HG03280 (cell line): ENCODE results near the gene PLCB4.

ENCODE experiments used
- ATAC-seq: cut with Tn5 transposase; IDR thresholded peaks from one replicate; pipeline ENCODE4 v1.9.1; 2021; ENCODE audit warnings: mild to moderate bottlenecking, moderate library complexity; ENCODE audit not compliant: unreplicated experiment

The PLCB4 gene

DNA sequence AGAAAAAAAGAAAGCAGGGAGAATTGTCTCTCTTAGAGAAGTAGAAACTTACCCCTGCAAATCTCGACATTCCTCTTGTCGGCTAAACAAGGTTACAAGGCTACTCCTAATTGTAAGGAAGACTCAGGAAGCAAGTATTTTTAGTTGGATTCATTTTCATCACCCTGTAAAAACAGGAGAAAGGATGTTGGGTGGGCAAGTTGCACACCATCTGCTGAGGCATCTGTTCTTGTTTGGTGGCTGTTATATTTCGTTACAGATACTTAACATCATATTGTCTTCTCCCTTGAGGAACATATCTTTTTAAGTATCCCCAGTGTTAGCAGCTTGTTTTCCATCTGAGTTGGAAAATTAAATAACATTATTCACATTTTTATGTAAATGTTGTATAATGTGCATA, 187.5 kb downstream of the PLCB4 start:
- ATAC-seq: no peak

DNA sequence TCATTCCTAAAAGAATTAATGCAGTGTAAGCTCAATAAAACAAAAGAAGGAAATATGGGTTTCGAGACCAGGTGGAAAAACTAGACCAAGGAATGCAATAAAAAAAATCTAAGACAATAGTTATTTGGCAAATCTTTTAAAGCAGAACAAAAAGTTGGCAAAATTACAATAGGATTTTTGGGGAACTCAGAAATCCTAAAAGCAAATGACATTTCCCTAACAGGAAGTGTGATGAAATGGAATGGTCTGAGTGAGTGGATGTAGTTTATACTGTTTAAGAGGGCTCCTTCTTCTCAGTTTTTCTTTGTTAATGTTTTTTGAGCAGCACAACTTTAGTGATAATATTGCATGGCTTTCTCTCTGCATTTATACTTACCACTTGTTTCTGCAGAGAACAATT, 190.0 kb downstream of the PLCB4 start:
- no peak for ATAC-seq

DNA sequence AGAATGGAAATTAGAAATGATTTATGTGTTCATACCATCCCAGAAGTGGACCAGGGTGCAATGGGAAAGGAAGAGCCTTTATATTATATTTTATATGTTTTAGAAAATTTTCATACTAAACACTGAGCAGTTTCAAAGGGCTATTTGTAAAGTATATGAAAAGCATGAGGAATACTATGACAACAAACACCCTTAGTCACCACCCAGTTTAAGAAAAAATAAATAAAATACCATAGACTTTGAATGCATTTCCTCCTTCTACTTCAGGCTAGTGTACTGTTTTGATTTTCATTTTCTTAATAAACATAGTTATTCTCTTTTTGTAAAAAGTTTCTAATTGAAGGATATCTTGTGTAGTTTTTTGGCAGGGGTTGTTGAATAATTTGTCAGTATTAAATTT, 191.1 kb downstream of the PLCB4 start:
- no peak for ATAC-seq

DNA sequence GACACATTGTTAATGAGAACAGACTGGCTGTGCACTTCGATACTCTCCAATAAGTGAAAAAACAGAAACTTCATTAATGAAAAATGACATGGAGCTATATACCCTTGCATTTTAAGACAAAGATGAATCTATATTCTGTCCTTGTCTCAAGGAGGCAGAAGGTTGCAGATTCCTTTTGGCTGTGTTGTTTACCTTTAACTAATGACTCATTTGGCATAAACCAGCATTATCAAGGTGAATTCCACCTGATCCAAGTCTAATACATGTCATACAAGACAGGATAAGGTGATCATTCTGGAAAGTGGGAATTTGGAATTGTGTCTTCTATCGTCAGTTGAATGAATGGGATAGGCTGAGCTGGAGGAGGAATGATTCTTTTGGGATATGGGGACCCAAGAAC, 192.9 kb downstream of the PLCB4 start:
- no peak for ATAC-seq

DNA sequence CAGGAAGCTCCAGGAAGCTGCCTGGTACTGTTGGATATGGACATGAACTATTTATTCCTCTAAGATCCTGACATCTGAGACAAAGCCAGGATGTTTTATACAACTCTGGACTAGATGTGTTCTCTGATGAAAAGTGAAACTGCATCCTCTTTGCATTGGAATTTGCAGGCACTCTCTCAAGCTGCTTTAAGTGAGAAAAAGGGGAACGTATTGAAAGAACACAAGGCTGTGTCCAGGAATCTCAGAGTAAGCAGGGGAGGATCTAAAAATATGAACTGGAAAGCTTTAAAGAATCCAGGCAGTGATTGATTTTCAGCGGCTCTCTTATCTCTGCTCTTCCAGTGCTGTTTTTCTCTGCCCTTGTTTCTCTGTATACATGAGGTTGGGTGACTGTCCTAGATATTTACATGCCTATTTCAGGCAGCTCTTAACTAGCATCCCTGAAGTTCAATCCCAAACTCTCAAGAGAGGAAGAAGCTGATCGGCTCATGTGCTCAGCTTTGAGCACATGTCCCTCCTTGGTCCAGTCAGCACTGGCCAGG, 193.8 kb downstream of the PLCB4 start:
- ATAC-seq: no peak

- no peak for ATAC-seq
These were observed 200.5 kb downstream of the PLCB4 start for GRCh38 chr20:9269280-9269971.

DNA sequence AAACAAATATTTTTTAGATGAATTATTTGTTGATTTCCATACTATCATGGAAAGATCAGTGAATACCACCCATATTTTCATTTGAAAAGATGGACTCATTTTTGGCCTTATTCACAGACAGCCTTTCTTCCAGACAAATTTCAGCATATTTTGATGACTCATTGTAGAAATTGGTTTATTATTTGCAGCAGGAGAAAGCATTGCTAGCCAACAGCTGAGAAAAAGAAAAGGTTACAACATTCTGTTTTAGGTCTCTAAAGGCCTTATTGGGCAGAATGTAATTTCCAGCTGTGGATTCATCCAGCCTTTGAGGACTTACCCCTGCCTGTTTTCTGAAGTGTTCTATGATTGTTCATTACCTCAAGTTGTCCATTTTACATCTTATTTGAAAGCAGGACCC, 201.9 kb downstream of the PLCB4 start:
- no peak for ATAC-seq

GRCh38 chr20:9276966-9277468, 208.1 kb downstream of the PLCB4 start:
- ATAC-seq: no peak

DNA sequence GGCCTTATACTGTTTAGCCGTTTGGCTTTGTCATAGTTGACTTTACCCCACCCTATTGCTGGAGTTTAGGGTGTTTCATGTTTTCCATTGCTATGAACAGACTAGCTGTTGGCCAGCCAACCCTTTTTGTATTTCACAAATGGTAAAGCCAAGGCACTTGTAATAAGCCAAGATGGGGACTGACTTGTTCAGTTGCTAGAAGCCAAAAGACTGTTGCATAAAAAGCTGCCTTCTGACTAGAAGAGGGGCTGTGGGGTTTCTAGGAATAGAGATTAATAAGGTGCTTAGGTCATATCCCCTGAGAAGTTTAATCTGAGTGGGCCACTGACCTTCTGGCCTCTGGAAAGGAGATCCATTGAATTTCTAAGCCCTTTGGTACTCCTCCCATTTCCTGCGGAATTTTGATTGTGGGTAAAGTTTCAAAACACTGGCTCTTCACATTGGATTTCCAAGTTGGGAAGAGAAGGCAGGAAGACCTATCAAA, 211.1 kb downstream of the PLCB4 start:
- no peak for ATAC-seq

- ATAC-seq: no peak
These were observed 211.8 kb downstream of the PLCB4 start for GRCh38 chr20:9280666-9281065.

DNA sequence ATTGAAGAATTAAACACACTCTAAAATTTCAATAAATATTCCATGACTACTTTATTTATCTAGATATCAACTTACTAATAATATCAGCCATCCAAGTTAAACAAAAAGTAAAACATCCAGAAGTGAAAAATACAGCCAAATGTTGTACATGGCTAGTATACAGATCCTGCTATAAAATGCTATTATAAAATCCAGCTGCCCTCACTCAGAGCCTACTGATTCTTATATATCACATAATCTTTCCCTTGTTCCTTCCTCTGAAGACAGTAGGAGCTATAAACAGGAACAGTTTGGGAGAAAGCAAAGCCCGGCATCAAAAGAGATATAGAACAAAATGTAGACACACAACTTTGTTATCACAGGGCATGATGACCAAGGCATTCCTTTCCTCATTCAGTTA, 212.9 kb downstream of the PLCB4 start:
- ATAC-seq: no peak

DNA sequence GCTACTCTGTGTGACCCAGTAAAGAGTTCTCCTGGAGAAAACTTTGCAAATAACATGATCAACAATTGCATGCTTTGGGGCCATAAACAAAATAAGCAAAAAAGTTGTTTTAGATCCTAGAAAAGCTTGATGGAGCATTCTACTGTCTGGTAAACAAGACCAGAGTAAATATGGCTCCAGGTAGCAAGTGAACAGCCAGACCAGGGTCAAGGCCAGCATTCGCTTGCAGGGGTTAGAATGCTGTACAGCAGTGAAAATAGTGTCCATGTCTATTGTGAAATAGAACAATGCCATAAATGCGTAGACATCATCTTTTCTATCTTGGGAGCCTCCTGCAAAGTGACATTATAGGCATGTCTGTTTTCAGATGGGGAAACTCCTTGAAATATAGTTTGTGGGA, 216.7 kb downstream of the PLCB4 start:
- ATAC-seq: no peak

DNA sequence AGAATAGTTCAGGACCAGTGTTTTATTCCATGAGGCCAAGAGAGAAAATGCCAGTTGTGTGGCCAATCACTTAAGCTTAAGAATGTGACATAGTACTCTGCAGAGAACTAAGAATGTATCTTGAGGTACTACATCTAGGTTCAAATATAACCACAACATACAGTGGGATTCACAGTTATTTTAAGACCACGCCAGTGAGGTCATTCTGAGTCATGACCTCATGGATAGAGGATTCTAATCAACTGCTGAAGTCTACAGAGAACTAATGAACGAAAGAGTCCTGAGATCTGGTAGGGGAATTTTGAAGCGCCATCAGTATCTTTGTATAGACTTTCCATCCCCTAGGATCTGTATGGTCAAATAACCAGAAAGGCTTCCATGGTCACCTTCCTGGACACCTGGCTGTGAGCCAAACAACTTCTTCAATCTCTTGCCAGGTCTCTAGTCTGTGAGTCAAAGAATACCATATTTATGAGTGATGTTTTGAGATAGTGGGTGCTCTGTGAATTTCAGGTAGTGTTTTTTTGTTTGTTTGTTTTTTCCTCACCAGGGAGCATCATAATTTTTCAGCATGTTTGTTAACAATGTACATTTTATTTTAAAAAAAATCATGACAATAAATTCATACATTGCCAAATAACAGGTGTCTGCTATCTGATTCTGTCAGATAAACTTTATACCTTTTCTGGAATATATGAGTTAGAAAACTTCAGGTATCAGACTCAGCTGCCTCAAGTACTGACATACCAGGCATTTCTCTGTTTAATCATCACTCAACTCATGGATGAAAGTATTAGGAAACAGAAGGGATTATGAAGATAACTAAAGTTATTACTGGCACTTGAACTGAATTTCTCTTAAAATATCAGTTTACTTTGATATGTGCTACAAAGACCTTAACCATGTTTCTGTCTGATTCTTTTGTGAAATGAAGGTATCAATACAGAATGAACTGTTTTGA, 217.9 kb downstream of the PLCB4 start:
- ATAC-seq: no peak

DNA sequence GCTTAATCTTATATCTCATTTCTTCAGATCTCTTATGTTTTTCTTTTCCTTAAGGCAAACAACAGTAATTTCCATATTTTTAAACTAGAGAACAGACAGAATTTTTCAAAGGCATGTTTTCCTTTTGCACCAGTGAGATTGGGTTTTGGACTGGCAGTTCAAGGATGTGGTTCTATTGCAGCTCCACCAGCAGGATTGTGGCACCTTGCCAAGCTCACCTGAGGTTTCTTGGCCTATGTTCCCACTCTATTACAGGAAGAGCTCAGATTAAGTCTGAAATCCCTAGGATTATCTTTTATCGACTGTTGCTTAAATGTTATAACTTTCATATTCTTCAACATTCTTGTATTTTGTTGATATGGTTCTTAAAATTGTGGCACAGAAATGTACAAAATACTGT, 218.9 kb downstream of the PLCB4 start:
- no peak for ATAC-seq

DNA sequence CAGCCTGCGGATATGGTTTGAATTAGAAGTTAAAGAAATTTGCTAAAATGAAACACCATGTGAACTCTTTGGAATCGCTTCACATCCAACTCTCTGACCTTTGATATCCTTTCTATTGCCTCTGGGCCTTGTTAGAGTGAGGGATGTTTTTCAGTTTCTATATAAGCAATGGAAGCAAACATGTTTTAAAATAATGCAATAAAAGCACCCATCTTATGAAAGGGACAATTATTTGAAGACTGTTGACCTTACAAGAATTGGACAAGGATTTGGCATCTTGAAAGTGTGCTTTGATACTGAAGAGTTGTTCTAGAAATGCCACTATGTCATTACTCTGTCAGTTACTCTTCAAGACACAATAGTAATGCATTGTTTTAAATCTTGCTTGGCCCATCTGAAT, 221.4 kb downstream of the PLCB4 start:
- no peak for ATAC-seq

DNA sequence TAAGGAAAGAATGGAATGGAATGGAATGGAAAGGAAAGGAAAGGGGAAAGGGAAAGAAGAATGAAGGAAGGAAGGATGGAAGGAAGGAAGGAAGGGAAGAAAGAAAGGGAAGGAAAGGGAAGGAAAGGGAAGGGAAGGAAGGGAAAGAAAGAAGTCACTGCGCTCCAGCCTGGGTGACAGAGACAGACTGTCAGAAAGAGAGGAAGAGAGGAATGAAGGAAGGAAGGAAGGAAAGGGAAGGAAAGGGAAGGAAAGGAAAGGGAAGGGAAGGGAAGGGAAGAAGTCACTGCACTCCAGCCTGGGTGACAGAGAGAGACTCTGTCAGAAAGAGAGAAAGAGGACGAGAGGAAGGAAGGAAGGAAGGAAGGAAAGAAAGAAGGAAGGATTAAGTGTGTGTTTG, 224.3 kb downstream of the PLCB4 start:
- no peak for ATAC-seq

DNA sequence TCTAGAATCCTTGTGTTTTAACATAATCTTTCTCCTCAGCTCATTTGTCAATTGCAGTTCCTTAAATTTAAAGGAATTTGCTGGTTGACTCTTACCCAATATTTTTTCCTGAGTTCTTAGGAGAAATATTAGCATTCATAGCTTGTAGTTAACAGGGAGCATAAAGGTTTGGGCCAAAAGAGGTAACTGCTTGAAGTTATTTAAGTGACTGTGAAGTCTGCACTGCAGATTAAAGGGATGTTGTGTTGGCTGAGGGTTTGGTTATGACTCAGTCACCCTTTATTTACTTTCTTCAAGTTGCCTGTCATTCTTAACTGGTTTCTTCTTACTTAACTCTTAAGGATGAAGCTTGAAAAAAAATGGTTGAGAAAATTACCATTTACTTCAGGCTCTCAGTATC, 225.2 kb downstream of the PLCB4 start:
- no peak for ATAC-seq

DNA sequence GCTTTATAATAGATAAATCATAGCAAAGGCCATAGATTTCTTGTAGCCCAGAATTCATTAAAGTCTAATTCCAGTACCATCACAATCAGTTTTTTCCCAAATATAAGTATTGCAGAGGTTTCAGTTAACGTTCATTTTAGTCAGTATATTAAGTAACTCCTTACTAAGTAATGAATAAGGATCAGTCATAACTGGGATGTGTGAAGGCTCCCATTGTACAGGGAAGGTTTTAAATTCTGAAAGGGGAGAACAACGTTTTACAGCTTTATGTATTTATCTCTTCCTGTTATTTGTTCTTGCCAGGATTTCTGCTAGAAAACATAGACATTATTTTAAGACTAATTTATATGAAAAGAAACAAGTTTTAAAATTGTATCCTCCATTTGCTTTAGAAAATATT, 230.0 kb downstream of the PLCB4 start:
- no peak for ATAC-seq

DNA sequence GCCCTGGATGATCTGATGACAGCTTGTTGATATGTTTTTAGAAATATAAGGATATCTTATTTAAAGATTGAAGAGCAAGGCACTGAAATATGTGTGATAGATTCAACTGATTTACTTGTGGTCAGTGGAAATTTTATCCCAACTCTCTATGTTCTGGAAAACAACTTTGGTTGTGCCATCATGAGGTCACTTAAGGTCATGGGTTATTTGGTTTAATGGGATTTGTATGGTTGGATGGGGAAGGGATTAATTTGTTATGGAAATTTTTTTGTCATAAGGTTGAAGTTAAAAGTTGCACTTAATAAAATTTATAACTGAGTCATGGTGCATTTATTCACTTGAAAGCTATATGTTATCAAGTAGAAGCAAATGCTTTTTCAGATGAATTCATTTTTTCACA, 231.2 kb downstream of the PLCB4 start:
- ATAC-seq: no peak

- ATAC-seq: no peak
These were observed 231.6 kb downstream of the PLCB4 start for GRCh38 chr20:9300534-9300933.
